GM21381 (cell line): ENCODE results near the gene TRMT1.

Experiments used
- ATAC-seq: cut with Tn5 transposase; IDR thresholded peaks from one replicate; pipeline ENCODE4 v1.9.1; 2021; ENCODE audit warnings: mild to moderate bottlenecking, moderate library complexity; ENCODE audit not compliant: unreplicated experiment

TRMT1 gene

GRCh38 chr19:13103581-13104359, 12.8 kb downstream of the TRMT1 start:
- ATAC-seq: no peak

DNA sequence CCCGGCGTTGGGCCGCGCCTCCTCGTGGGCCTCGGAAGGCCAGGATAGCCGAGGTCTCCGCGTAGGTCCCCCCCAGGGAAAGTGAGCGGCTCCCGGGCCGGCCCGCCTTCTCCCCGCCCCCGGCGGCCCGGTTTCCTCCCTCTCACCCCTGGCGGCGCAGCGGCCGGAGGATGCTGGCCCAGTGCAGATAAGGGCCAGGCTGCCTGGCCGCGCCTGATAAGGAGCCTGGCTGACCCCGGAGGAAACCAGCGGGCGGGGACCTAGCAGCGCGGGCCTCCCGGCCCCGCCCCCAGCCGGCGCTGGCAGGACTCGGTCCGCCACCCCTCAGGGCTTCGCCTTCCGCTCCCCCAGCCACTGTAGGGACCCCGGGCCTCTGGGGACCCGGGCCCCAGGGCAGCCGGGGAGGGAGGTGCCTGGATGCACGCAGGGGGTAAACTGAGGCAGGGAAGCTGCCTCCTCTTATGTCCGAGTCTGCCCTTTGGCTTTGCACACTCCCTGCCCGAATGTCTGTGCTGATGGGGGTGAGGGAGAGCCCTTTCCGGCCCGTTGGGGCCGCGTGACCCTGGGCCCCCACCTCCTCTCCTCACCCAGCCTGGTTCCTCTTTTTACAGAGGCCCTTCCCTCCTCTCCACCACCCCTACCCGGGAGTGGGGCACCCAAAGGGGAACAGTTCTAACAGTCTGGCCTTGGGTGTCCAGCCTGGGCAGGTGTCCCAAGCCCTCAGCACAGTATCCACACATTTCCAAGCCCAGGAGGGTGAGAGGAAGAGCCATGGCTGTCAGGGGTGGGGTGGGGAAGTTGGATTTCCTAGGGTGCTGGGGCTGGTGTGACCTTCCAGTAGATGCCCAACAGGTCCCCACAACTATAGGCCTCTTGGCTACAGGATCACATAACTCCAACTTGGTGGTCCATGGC, 13.6 kb downstream of the TRMT1 start, which contains the start of gene LYL1:
LYL1 (minus strand) TSS at position 193 of the 915 bp plus-strand sequence. CDS start 1,687 bp downstream, outside the sequence.
- no peak for ATAC-seq

GRCh38 chr19:13102416-13102665, 14.2 kb downstream of the TRMT1 start:
- ATAC-seq: no peak

DNA sequence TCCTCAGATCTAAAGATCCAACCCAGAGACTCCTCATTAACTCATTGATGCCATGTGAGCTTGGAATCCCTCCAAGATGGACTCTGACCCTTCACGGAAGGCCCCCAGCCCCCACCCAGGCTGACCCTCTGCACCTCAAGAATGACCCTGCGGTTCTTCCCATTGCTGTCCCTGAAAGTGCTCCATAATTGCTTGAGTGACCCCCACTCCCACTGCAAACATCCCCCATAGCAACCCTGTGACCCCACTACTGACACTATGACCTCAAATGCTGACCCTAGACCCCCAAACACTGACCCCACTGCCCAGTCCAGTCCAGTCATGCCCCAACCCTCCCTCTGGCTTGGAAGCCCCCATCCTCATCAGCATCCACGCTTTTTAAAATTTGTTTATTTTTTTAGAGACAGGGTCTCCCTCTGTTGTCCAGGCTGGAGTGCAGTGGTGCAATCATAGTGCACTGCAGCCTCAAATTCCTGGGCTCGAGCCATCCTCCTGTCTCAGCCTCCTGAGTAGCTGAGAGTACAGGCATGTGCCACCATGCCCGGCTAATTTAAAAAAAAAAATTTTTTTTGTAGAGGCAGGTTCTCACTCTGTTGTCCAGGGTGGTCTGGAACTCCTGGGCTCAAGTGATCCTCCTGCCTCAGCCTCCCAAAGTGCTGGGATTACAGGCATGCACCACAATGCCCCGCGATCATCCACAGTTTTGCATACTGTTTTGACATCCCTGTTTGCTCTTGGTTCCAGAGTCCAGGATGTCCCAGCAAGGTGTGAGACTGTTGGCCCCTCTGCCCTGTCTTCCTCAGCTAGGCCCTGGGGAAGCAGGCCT, 14.7 kb downstream of the TRMT1 start:
- no peak for ATAC-seq

DNA sequence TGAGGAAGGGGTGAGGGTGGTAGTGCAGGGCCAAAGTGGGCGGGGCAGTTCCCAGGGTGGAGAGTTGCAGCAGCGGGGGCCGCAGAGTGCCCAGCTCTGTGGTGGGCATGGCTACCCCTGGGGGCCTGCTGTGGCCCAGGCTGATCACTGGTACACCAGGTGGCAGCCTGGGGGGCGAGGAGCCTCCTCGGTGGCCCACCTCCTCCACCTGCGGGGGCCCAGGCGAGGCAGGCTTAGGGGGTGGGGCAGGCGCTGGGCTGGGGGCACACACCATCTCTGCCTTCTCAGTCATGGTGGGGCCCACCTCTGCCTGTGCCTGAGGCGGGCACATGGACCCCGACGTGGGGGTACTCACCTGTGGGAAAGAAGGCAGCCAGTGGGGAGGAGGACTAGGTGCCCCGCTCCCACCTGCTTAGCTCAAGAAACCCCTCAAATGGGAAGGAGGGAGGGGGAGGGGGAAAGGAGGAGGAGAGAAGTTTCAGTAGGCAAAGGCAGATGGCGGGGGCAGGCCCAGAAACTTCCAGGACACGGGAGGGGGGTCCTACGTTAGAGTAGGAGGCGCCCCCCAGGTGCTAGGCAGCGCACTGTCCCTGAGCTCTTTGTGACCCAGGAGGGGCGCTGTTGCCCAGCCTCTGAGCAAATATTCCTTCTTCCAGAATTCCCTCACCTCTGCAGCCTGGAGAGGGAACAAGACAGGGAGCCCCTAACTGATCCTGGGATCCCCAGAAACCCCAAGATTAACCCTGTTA, 15.5 kb downstream of the TRMT1 start:
- no peak for ATAC-seq

DNA sequence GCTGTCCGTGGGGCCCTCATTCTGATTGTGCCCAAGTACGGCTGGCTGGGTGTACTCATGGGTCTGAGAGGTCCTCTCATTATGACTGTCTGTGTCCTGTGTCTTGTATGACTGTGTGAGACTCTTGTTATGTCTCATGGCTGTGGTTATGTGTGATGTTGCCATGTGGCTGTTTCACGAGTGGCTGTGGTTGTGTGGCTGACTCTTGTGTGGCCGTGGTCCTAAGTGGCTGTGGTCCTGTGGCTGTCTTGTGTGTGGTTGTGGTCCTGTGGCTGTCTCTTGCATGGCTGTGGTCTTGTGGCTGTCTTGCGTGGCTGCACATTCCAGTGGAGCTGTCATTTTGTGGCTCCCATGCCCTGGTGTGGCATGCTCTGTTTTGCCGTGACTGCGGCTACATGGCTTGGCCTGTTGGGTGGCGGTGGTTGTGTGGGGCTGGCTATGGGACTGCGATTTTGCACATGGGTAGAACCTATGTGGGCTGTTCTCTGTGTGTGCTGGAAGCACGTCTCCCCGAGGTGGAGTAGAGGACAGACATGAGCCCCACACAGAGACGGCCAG, 16.4 kb downstream of the TRMT1 start:
- ATAC-seq: peak; percentile 29

- no peak for ATAC-seq
Measured at GRCh38 chr19:13099073-13099999, 17.2 kb downstream of the TRMT1 start.

- no peak for ATAC-seq
Measured at GRCh38 chr19:13098277-13099072, 18.1 kb downstream of the TRMT1 start.

GRCh38 chr19:13097463-13098258, 18.9 kb downstream of the TRMT1 start:
- ATAC-seq: no peak

GRCh38 chr19:13097033-13097462, 19.5 kb downstream of the TRMT1 start:
- ATAC-seq: no peak

DNA sequence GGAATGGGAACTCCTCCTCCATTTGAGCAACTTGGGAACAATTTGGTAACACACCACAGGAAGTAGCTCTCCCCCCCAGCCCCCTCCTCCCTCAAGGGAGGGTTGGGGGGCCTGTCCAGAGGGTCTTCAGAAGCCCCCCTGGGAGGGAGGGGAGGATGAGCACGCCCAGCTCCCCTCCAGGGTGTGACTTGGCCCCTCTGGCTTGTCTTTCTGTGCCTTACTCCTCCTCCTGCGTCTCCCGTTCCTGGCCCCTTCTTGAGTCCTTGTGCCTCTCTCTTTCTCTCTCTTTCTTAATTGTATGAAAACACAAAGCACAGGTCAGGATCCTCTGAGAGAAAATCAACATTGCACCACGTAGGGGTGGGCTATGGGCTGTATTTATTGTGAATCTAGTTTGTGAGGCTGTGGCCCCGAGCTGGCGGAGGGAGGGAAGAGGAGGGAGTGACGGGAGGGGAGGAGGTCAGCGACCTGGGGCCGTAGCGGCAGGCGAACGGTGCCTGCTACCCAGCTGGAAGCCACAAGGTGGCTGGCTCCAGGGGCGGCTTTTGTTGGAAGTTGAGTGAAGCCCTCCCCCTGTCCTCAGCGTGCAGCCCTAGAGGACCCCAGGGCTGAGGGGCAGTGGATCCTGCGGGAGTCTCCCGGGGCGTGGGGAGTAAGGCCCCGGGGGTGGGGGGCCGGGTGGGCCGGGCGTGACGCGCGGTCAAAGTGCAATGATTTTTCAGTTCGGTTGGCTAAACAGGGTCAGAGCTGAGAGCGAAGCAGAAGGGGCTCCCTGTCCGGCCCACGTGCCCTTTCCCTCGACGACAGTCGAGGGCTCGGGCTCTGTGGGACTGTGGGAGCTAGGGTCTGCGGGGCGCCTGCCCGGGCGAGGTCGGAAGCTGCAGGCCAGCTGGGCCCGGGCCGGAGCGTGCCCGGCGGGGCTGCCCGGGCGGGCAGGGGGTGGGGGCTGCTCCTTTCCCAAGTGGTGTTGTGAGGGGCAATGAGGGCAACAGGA, 20.3 kb downstream of the TRMT1 start:
- ATAC-seq: no peak

DNA sequence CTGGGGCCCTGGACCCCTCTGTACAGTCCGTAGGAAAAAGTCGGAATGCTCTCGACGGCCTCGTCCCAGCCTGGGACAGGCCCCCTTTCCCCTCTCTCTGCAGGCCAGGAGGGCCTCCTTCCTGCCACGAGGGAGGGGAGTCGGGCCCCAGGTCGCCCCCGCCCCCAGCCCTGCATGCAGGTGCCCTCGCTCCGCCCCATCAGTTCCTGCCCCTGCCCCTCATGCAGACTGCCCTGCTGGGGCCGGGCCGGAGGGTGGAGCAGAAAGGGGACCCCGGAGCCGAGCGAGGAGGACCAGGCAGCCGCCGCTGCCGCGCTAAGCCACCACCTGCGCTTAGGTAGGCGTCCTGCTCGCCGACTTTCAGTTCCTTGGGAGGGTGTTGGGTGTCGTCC, 21.2 kb downstream of the TRMT1 start:
- ATAC-seq: no peak

DNA sequence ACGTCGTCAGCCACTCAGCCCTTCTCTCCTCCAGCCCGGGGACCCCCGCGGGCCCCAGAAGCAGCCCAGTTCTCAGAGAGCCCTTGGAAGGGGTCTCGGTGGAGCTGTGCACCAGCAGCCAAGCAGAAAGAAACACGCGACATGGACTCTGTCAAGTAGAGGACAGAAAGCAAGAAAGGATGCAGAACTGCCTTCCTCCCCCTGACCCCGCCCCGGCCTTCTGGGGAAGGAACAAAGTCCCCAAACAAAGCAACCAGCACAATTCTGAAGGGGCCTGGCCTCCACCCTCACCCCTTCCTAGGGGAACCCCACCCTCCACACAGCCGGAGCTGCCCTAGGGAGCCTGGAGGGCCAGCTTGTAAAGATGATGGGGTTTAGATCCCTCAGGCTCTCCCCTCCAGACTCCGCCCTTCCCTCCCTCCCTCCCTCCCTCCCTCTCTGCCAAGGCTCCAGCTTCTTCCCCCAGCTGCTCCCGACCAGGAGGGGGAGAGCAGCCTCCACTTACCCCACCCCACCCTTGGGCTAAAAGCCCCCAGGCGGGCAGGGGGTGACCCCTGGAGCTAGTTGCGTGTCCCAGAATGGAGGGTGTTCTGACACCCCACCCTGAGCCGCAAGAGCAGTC, 21.7 kb downstream of the TRMT1 start:
- no peak for ATAC-seq

- no peak for ATAC-seq
Measured at GRCh38 chr19:13094106-13094504, 22.4 kb downstream of the TRMT1 start.

DNA sequence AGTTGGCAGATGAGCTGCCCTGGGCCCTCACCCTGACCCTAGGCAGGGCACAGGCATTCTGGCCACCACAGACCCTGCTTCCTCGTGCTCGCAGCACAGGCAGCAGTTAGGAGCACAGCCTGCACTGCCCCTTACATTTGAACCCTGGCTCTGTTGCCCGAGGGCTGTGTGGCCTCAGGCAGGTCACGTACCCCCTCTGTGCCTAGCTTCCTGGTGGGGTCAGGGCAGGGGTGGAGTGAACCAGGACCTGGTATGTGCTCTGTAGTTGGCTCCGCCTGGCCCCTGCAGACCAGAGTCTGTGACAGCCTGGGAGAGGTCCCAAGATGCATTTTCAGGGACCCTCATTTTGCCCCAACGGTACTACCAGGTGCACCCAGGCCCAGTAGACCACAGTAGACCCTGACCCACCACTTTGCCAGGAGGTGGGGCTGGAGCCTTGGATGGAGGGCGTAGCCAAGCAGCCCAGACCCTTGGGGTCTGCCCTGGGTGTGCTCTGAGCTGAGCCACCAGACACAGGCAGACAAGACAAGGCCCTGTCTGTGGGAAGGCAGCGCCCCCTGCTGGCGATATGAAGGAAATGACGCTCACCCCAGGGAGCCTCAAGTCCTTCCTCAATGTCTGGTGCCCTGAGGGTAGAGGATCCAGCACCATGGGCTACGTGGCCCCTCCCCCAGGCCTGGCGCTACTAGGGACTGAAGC, 23.0 kb downstream of the TRMT1 start:
- ATAC-seq: no peak
